SH-SY5Y (cell line): ENCODE data around the gene CHURC1.

ENCODE experiments used
- GATA2 ChIP-seq: IDR thresholded peaks from 2 replicates; pipeline ENCODE4 v1.6.1; 2011; ENCODE audit warnings: mild to moderate bottlenecking, low read depth, low read length
- GATA3 ChIP-seq: IDR thresholded peaks from 2 replicates; pipeline ENCODE4 v1.6.1; 2011; ENCODE audit warnings: low read depth, mild to moderate bottlenecking, low read length, moderate library complexity

DNA sequence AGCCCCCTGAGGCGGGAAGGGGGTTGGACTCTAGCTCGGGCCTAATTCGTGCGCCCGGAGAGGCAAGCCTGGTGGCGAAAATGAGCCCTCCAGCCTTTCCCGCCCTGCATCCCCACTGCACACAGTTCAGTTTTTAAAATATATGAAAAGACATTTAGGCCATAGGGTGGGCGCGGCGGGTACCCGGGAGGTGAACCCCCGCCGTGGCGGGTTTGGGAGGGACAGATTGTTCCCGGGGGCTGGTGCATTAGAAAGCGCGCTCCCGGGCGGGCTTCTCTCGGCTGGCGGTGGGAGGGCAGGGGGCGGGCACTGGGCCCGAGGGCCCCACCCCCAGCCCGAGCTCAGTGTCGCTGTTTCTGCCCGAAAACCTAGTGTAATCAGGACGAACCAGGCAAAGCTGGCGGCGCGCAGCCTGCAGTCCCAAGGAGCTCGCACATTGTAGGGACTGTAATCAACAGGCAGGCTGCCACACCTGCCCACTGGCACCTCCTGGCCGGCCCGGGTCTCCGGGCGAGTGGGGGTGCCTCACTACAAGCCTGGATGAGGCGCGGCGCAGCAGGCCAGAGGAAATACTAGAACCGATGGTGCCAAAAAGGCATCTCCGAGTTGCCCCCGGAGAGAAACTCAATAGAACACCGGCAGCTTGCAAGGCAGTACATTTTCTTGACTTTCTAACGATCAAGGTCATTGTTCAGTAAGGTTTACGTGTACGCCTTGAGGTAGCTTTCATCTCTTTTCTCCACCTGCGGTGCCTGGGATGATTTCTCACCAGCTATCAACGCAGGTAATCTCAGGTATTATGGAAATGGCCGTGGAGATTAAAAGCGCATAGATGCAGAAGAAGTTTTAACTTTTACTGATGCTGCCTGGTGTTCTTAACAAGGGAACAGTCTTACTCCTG lies 33.8 kb upstream of the CHURC1 start:
- TF ChIP-seq GATA2 (no peak), GATA3 (no peak)
